ENCODE results near the gene UNC93B1. TPM values are rescaled to one million over a fixed set of nuclear protein-coding genes. Genes with fewer than 3 reads are reported as not detected.

The UNC93B1 gene
- total and polyA plus RNA-seq, 4 experiments from 2014 or later: 22.4 to 27.1 (median 25.9) TPM

Small RNA genes within 50 kb of the gene (microRNA-seq; reads per million reads assigned to microRNA genes)
- not detected for gene MIR4691 (ENCODE audit: borderline microRNAs expressed, borderline number of aligned reads, borderline replicate concordance)
- not detected for gene MIR6753 (ENCODE audit: borderline microRNAs expressed, borderline number of aligned reads, borderline replicate concordance)
- not detected for gene MIR7113 (ENCODE audit: borderline microRNAs expressed, borderline number of aligned reads, borderline replicate concordance)

Other genes with a start within 250 kb of the UNC93B1 start
- 1 to 10 TPM in 1 of 2 experiments, under 1 TPM in 1; 0.72 to 1.0 TPM for gene ALDH3B1, start 6.2 kb upstream of the UNC93B1 start, total RNA-seq
- not detected for gene ALDH3B1, start 6.2 kb upstream of the UNC93B1 start, polyA plus RNA-seq
- 10 to 100 TPM; 70.0 to 79.3 TPM for gene NDUFS8, start 26.6 kb upstream of the UNC93B1 start, total RNA-seq
- 100 to 1,000 TPM; 140 to 143 TPM for gene NDUFS8, start 26.6 kb upstream of the UNC93B1 start, polyA plus RNA-seq
- gene TCIRG1, start 34.9 kb upstream of the UNC93B1 start, total RNA-seq: 100 to 1,000 TPM; 261 to 266 TPM
- 10 to 100 TPM; 46.2 to 60.1 TPM for gene TCIRG1, start 34.9 kb upstream of the UNC93B1 start, polyA plus RNA-seq
- gene CHKA, start 117.3 kb upstream of the UNC93B1 start, total RNA-seq: 1 to 10 TPM; 2.5 to 2.7 TPM
- gene CHKA, start 117.3 kb upstream of the UNC93B1 start, polyA plus RNA-seq: 1 to 10 TPM; 1.5 to 2.6 TPM
- 10 to 100 TPM; 60.5 to 61.7 TPM for gene KMT5B, start 209.2 kb upstream of the UNC93B1 start, total RNA-seq
- 10 to 100 TPM; 27.9 to 45.6 TPM for gene KMT5B, start 209.2 kb upstream of the UNC93B1 start, polyA plus RNA-seq